ENCODE data around the gene SGIP1. TPM values are rescaled to one million over a fixed set of nuclear protein-coding genes. Genes with fewer than 3 reads are reported as not detected.

SGIP1 gene
- total RNA-seq, 3 donors from 2014 or later = 0.65 to 7.3 (median 0.93) TPM

GRCh38 chr1:66553846-66554245, 19.9 kb downstream of the SGIP1 start:
- Histone ChIP-seq H3K4me1 (ENCODE audit: low read depth) (no peaks in the 10 kb centered on the region), H3K4me3 (no peak overlapping the region), H3K36me3 (ENCODE audit: low read depth) (no peaks in the 10 kb centered on the region), H3K9me3 (no peaks in the 10 kb centered on the region)
- no peak for DNase-seq
- ATAC-seq = no peak
- TF ChIP-seq CTCF (IDR thresholded peaks at IDR 0.05) = no peak
- intact Hi-C loops (cut with DNase I, micrococcal nuclease) = no loop called here

GRCh38 chr1:66556161-66556611, 22.2 kb downstream of the SGIP1 start:
- H3K4me3 ChIP-seq = no peak overlapping the region
- H3K4me1 ChIP-seq (ENCODE audit: low read depth) = no peaks in the 10 kb centered on the region
- no peaks in the 10 kb centered on the region for H3K9me3 ChIP-seq
- intact Hi-C loops (cut with DNase I, micrococcal nuclease) = no loop called here
- DNase-seq = no peak
- H3K36me3 ChIP-seq (ENCODE audit: low read depth) = no peaks in the 10 kb centered on the region
- no peak for TF ChIP-seq CTCF (IDR thresholded peaks at IDR 0.05)
- no peak for ATAC-seq

GRCh38 chr1:66557157-66557556, 23.2 kb downstream of the SGIP1 start:
- no peak for ATAC-seq
- intact Hi-C loops (cut with DNase I, micrococcal nuclease) = no loop called here
- H3K4me1 ChIP-seq (ENCODE audit: low read depth) = no peaks in the 10 kb centered on the region
- no peaks in the 10 kb centered on the region for H3K36me3 ChIP-seq (ENCODE audit: low read depth)
- no peak overlapping the region for H3K4me3 ChIP-seq
- no peaks in the 10 kb centered on the region for H3K9me3 ChIP-seq
- no peak for TF ChIP-seq CTCF (IDR thresholded peaks at IDR 0.05)
- DNase-seq = no peak

- ATAC-seq = no peak
- Histone ChIP-seq H3K4me1 (ENCODE audit: low read depth) (no peaks in the 10 kb centered on the region), H3K36me3 (ENCODE audit: low read depth) (no peaks in the 10 kb centered on the region), H3K9me3 (no peaks in the 10 kb centered on the region), H3K4me3 (no peak overlapping the region)
- no peak for TF ChIP-seq CTCF (IDR thresholded peaks at IDR 0.05)
- no peak for DNase-seq
- intact Hi-C loops (cut with DNase I, micrococcal nuclease) = no loop called here
Measured at GRCh38 chr1:66559517-66559916, 25.6 kb downstream of the SGIP1 start.

GRCh38 chr1:66562561-66562960, 28.6 kb downstream of the SGIP1 start:
- no peak for ATAC-seq
- intact Hi-C loops (cut with DNase I, micrococcal nuclease) = no loop called here
- TF ChIP-seq CTCF (IDR thresholded peaks at IDR 0.05) = no peak

More at GRCh38 chr1:66562561-66562960, 28.6 kb downstream of the SGIP1 start:
- H3K36me3 ChIP-seq (ENCODE audit: low read depth) = no peaks in the 10 kb centered on the region
- DNase-seq = no peak
- H3K4me1 ChIP-seq (ENCODE audit: low read depth) = no peaks in the 10 kb centered on the region
- no peak overlapping the region for H3K4me3 ChIP-seq
- no peaks in the 10 kb centered on the region for H3K9me3 ChIP-seq

Measured in mucosa of descending colon (tissue), 3 donors.